BE2C (cell line): ENCODE data around the gene ATXN3.
A peak's percentile ranks its signal among the peaks of the same experiment; 100 is the strongest.

Experiments used
- DNase-seq: peaks from one replicate; pipeline ENCODE4 v3.0.0-alpha.2; 2020
- H3K27me3 ChIP-seq: fragments of 250-450 bp; sonication (Bioruptor Pico); 2 replicates; pipeline ENCODE4 v1.5.1; 2020; ENCODE audit warnings: mild to moderate bottlenecking
- H3K36me3 ChIP-seq: fragments of 250-450 bp; sonication (Bioruptor Pico); 2 replicates; pipeline ENCODE4 v1.5.1; 2020; ENCODE audit warnings: mild to moderate bottlenecking
- H3K4me1 ChIP-seq: fragments of 250-450 bp; sonication (Bioruptor Pico); 2 replicates; pipeline ENCODE4 v1.5.1; 2020
- H3K4me3 ChIP-seq: 2 replicates; pipeline ENCODE4 v1.5.1; 2011; ENCODE audit warnings: low read depth, low read length
- H3K9me3 ChIP-seq: fragments of 250-450 bp; sonication (Bioruptor Pico); 2 replicates; pipeline ENCODE4 v1.5.1; 2020
- CTCF ChIP-seq: IDR thresholded peaks from 2 replicates; pipeline ENCODE4 v1.5.1; 2012; ENCODE audit warnings: mild to moderate bottlenecking, low read depth, low read length

ATXN3 gene

GRCh38 chr14:92135269-92135668 is 28.9 kb upstream of the ATXN3 start:
- no peak for DNase-seq
- no peak overlapping the region for H3K4me3 ChIP-seq
- peaks cover 4% of the 10 kb centered on the region; the same call in 1 of the 2 replicates for H3K4me1 ChIP-seq
- TF ChIP-seq CTCF: peak; percentile 58
- H3K9me3 ChIP-seq: no peaks in the 10 kb centered on the region
- peaks cover 73% of the 10 kb centered on the region for H3K36me3 ChIP-seq
- H3K27me3 ChIP-seq: no peaks in the 10 kb centered on the region

GRCh38 chr14:92134456-92134855 is 28.1 kb upstream of the ATXN3 start:
- Histone ChIP-seq H3K4me3 (no peak overlapping the region), H3K36me3 (peaks cover 74% of the 10 kb centered on the region), H3K9me3 (no peaks in the 10 kb centered on the region), H3K4me1 (peaks cover 4% of the 10 kb centered on the region; the same call in 1 of the 2 replicates), H3K27me3 (no peaks in the 10 kb centered on the region)
- no peak for TF ChIP-seq CTCF
- DNase-seq: no peak

- H3K27me3 ChIP-seq: no peaks in the 10 kb centered on the region
- H3K9me3 ChIP-seq: no peaks in the 10 kb centered on the region
- peak overlapping the region; percentile 96 for H3K4me3 ChIP-seq
- peaks cover 6% of the 10 kb centered on the region for H3K4me1 ChIP-seq
- TF ChIP-seq CTCF: no peak
- peaks cover 30% of the 10 kb centered on the region for H3K36me3 ChIP-seq
- DNase-seq: no peak
These were observed 16.4 kb upstream of the ATXN3 start for GRCh38 chr14:92122761-92123160.

- peaks cover 6% of the 10 kb centered on the region for H3K4me1 ChIP-seq
- DNase-seq: peak; percentile 19
- H3K9me3 ChIP-seq: no peaks in the 10 kb centered on the region
- TF ChIP-seq CTCF: no peak
- H3K36me3 ChIP-seq: peaks cover 30% of the 10 kb centered on the region
- no peaks in the 10 kb centered on the region for H3K27me3 ChIP-seq
- H3K4me3 ChIP-seq: peak overlapping the region; percentile 96
These were observed 15.9 kb upstream of the ATXN3 start for GRCh38 chr14:92122351-92122677.

- peaks cover 6% of the 10 kb centered on the region for H3K4me1 ChIP-seq
These were observed 15.4 kb upstream of the ATXN3 start, which contains the start of the genes CPSF2 and NDUFB1 for GRCh38 chr14:92121670-92122350. Gene CPSF2 (plus strand): TSS chr14:92121969. CDS start chr14:92130985, 9,016 bp downstream. Gene NDUFB1 (minus strand): TSS chr14:92121706. CDS start chr14:92117637, 4,069 bp downstream.

More at GRCh38 chr14:92121670-92122350, 15.4 kb upstream of the ATXN3 start, which contains the start of the genes CPSF2 and NDUFB1:
- DNase-seq: peak; percentile 88
- TF ChIP-seq CTCF: no peak
- Histone ChIP-seq H3K9me3 (no peaks in the 10 kb centered on the region), H3K36me3 (peaks cover 25% of the 10 kb centered on the region), H3K27me3 (no peaks in the 10 kb centered on the region), H3K4me3 (peak within 1 kb of the TSS; percentile 96)
